Measurements from ENCODE around the gene TEPSIN.

DNA sequence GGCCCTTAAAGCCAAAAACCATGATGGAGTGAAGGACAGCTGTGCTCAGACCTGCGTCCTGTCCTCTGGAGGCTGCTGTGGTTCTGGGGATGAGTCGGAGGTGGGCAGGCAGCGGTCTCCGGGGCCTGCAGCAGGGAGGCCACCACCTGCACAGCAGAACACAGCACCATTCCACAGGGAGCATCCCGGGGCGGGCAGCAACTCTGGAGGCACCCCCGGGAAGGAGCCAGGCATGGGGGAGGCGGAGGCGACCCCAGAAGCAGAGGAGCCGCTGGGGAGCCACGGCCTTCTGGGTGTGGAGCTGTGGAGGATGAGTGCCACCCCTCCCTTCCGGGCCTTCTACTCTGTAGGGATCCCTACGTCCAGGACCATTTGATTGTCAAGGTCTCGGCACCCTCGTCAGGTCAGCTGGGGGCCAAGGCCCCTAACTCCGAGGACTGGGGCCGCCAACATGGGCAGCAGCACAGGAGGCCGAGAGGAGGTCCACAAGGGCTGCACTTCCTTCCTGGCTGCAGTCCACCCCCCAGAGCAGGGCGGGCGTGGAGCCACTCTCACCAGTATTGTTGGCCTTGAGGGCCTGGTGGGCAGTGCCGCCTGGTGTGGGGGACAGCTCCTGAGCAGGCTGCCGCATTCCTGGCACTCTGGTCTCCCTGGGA, 39.9 kb downstream of the TEPSIN start:
- TF ChIP-seq, protein P1, sequence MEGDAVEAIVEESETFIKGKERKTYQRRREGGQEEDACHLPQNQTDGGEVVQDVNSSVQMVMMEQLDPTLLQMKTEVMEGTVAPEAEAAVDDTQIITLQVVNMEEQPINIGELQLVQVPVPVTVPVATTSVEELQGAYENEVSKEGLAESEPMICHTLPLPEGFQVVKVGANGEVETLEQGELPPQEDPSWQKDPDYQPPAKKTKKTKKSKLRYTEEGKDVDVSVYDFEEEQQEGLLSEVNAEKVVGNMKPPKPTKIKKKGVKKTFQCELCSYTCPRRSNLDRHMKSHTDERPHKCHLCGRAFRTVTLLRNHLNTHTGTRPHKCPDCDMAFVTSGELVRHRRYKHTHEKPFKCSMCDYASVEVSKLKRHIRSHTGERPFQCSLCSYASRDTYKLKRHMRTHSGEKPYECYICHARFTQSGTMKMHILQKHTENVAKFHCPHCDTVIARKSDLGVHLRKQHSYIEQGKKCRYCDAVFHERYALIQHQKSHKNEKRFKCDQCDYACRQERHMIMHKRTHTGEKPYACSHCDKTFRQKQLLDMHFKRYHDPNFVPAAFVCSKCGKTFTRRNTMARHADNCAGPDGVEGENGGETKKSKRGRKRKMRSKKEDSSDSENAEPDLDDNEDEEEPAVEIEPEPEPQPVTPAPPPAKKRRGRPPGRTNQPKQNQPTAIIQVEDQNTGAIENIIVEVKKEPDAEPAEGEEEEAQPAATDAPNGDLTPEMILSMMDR (IDR thresholded peaks at IDR 0.05) = no peak
- no peak for TF ChIP-seq POLR2A (IDR thresholded peaks at IDR 0.05)

Data from esophagus squamous epithelium (tissue), 4 donors.